Tibial nerve (tissue), 4 donors: Measurements from ENCODE around the gene GM2A.

Source experiments
- EP300 ChIP-seq, 2 donors: sonication (generic); formaldehyde crosslinking; IDR thresholded peaks; one replicate each; pipeline ENCODE4 v1.6.1; 2017; ENCODE audit warnings: antibody characterized with exemption in 2 of 2, mild to moderate bottlenecking in 1 of 2
- POLR2A ChIP-seq, 2 donors: fragments of 450-650 bp; IDR thresholded peaks; one replicate each; pipeline ENCODE4 v1.6.1; 2017; ENCODE audit warnings: antibody characterized with exemption in 2 of 2, mild to moderate bottlenecking in 2 of 2, moderate library complexity in 2 of 2
- TF ChIP-seq, protein P1 (sequence below), 5 experiments: fragments of 200-600 bp in 3 of 5; fragments of 450-650 bp in 2 of 5; sonication (generic) in 3 of 5; IDR thresholded peaks; one replicate each; pipeline ENCODE4 v1.5.1; 2016 to 2019; ENCODE audit warnings: antibody characterized with exemption in 5 of 5, mild to moderate bottlenecking in 3 of 5, moderate library complexity in 2 of 5

DNA sequence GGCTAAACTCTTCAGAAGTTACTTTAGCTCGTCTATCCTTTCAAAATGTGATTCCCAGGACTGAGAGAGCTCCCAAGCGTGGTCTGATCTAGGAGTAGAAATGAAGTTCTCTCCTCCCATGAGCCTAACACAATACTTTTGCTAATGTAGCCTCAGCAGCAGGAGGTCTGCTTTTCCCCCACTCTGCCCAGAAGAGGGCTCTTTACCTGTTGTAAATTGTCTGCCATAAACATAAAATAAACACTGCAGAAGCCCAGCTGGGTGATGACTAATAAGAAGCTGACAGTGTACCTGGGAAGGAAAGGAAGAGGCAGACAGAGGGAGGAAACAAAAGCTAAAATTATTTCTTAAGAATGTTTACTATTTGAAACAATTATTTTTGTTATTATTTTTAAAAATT is 35.2 kb downstream of the GM2A start:
- TF ChIP-seq, protein P1, sequence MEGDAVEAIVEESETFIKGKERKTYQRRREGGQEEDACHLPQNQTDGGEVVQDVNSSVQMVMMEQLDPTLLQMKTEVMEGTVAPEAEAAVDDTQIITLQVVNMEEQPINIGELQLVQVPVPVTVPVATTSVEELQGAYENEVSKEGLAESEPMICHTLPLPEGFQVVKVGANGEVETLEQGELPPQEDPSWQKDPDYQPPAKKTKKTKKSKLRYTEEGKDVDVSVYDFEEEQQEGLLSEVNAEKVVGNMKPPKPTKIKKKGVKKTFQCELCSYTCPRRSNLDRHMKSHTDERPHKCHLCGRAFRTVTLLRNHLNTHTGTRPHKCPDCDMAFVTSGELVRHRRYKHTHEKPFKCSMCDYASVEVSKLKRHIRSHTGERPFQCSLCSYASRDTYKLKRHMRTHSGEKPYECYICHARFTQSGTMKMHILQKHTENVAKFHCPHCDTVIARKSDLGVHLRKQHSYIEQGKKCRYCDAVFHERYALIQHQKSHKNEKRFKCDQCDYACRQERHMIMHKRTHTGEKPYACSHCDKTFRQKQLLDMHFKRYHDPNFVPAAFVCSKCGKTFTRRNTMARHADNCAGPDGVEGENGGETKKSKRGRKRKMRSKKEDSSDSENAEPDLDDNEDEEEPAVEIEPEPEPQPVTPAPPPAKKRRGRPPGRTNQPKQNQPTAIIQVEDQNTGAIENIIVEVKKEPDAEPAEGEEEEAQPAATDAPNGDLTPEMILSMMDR (IDR thresholded peaks at IDR 0.05), result no peak
- TF ChIP-seq POLR2A (IDR thresholded peaks at IDR 0.05) (no peak), EP300 (IDR thresholded peaks at IDR 0.05) (no peak)
